Activated CD4-positive, alpha-beta T cell treated with anti-CD3 and anti-CD28 coated beads for 36 hours (primary cell): ENCODE results near the gene HJURP. TPM values are rescaled to one million over a fixed set of nuclear protein-coding genes. Genes with fewer than 3 reads are reported as not detected.

ENCODE experiments used
- ATAC-seq: fragments of 200-7000 bp; cut with Tn5 transposase; one replicate; pipeline ENCODE4 v1.10.0; 2021; ENCODE audit warnings: mild to moderate bottlenecking, moderate library complexity
- CTCF ChIA-PET: fragments of 350-600 bp; sonication (Branson Sonifier 250); formaldehyde crosslinking; loops from one replicate; lab custom pipeline; 2021; ENCODE audit warnings: antibody characterized with exemption; lab: Charles Lee
- POLR2A ChIA-PET: fragments of 350-600 bp; sonication (Branson Sonifier 250); formaldehyde crosslinking; loops from one replicate; lab custom pipeline; 2021; ENCODE audit warnings: antibody characterized with exemption, inconsistent platforms; lab: Charles Lee
- DNase-seq: peaks from one replicate; pipeline ENCODE4 v3.0.0-alpha.2; 2020
- H3K27ac Mint-ChIP-seq: one replicate; pipeline ENCODE4 v1.8.0; 2021; ENCODE audit warnings: mixed read lengths
- H3K27me3 Mint-ChIP-seq: one replicate; pipeline ENCODE4 v1.8.0; 2021; ENCODE audit warnings: mixed read lengths
- H3K36me3 Mint-ChIP-seq: one replicate; pipeline ENCODE4 v1.8.0; 2021; ENCODE audit warnings: low read depth, mixed read lengths
- H3K4me1 Mint-ChIP-seq: one replicate; pipeline ENCODE4 v1.8.0; 2021; ENCODE audit warnings: mixed read lengths
- H3K4me3 Mint-ChIP-seq: one replicate; pipeline ENCODE4 v1.8.0; 2021; ENCODE audit warnings: mild to moderate bottlenecking, moderate library complexity, mixed read lengths
- H3K9me3 Mint-ChIP-seq: one replicate; pipeline ENCODE4 v1.8.0; 2021; ENCODE audit warnings: low read depth, mixed read lengths
- intact Hi-C, 2 experiments: fragments of 100-400 bp; cut with DNase I in 1 of 2; cut with micrococcal nuclease in 1 of 2; formaldehyde crosslinking; loops; one replicate each; pipeline versions ENCODE4 v1.14.2 to v1.15.1; 2022 to 2024; cut with DNase I, micrococcal nuclease
- total RNA-seq, 2 experiments: library from RNA; stranded (reverse); gene quantifications; one replicate each; pipeline ENCODE4 v1.2.3, GENCODE V29; 2021

The HJURP gene
- total RNA-seq, 2 experiments from 2014 or later: 94.6 to 111 TPM

GRCh38 chr2:233830111-233830802 lies 24.1 kb downstream of the HJURP start:
- H3K4me3 Mint-ChIP-seq: no peak overlapping the region
- no peaks in the 10 kb centered on the region for H3K4me1 Mint-ChIP-seq
- CTCF ChIA-PET: no interaction called here
- H3K27ac Mint-ChIP-seq: no peak overlapping the region
- no peak for DNase-seq
- ATAC-seq: no peak
- no peaks in the 10 kb centered on the region for H3K9me3 Mint-ChIP-seq
- peaks cover 6% of the 10 kb centered on the region for H3K36me3 Mint-ChIP-seq
- H3K27me3 Mint-ChIP-seq: no peaks in the 10 kb centered on the region
- intact Hi-C loops: no loop called here
- POLR2A ChIA-PET: no interaction called here

- no peak overlapping the region for H3K27ac Mint-ChIP-seq
- DNase-seq (peak; percentile 0), ATAC-seq (no peak)
- POLR2A ChIA-PET: no interaction called here
- CTCF ChIA-PET: no interaction called here
- no peaks in the 10 kb centered on the region for H3K9me3 Mint-ChIP-seq
- no peak overlapping the region for H3K4me3 Mint-ChIP-seq
- no peaks in the 10 kb centered on the region for H3K4me1 Mint-ChIP-seq
- intact Hi-C loops: no loop called here
- peaks cover 1% of the 10 kb centered on the region for H3K36me3 Mint-ChIP-seq
- no peaks in the 10 kb centered on the region for H3K27me3 Mint-ChIP-seq
Measured at GRCh38 chr2:233829193-233830110, 24.9 kb downstream of the HJURP start.

GRCh38 chr2:233828546-233829192 lies 25.7 kb downstream of the HJURP start:
- H3K36me3 Mint-ChIP-seq: no peaks in the 10 kb centered on the region
- no peak overlapping the region for H3K27ac Mint-ChIP-seq
- H3K9me3 Mint-ChIP-seq: no peaks in the 10 kb centered on the region
- no peak overlapping the region for H3K4me3 Mint-ChIP-seq
- no peaks in the 10 kb centered on the region for H3K27me3 Mint-ChIP-seq
- no peak for DNase-seq
- intact Hi-C loops: no loop called here
- ATAC-seq: no peak
- ChIA-PET CTCF (interaction anchor here (0.7 kb wide), 1 partner anchor 66 kb away, joined by 3 read pairs; no protein-coding TSS in a partner anchor), POLR2A (no interaction called here)
- H3K4me1 Mint-ChIP-seq: no peaks in the 10 kb centered on the region

- H3K9me3 Mint-ChIP-seq: no peaks in the 10 kb centered on the region
- ChIA-PET POLR2A (interaction anchor here (0.7 kb wide), 1 partner anchor 503 kb away, joined by 3 read pairs; no protein-coding TSS in a partner anchor), CTCF (interaction anchor here (0.7 kb wide), 1 partner anchor 32 kb away, joined by 3 read pairs; no protein-coding TSS in a partner anchor)
- DNase-seq (no peak), ATAC-seq (no peak)
- no peaks in the 10 kb centered on the region for H3K36me3 Mint-ChIP-seq
- no peak overlapping the region for H3K27ac Mint-ChIP-seq
- H3K4me1 Mint-ChIP-seq: no peaks in the 10 kb centered on the region
- no peak overlapping the region for H3K4me3 Mint-ChIP-seq
- intact Hi-C loops: no loop called here
- no peaks in the 10 kb centered on the region for H3K27me3 Mint-ChIP-seq
Measured at GRCh38 chr2:233824373-233824772, 30.0 kb downstream of the HJURP start.

- ChIA-PET POLR2A (no interaction called here), CTCF (no interaction called here)
- no peak for ATAC-seq
- intact Hi-C loops: no loop called here
- no peaks in the 10 kb centered on the region for H3K9me3 Mint-ChIP-seq
- no peaks in the 10 kb centered on the region for H3K4me1 Mint-ChIP-seq
- H3K27me3 Mint-ChIP-seq: no peaks in the 10 kb centered on the region
- no peaks in the 10 kb centered on the region for H3K36me3 Mint-ChIP-seq
- no peak for DNase-seq
- no peak overlapping the region for H3K4me3 Mint-ChIP-seq
- H3K27ac Mint-ChIP-seq: no peak overlapping the region
Measured at GRCh38 chr2:233823731-233824121, 30.6 kb downstream of the HJURP start.

- CTCF ChIA-PET: interaction anchor here (0.5 kb wide), 1 partner anchor 15 kb away, joined by 3 read pairs; no protein-coding TSS in a partner anchor
- no peak overlapping the region for H3K27ac Mint-ChIP-seq
- H3K4me1 Mint-ChIP-seq: no peaks in the 10 kb centered on the region
- intact Hi-C loops: no loop called here
- no peaks in the 10 kb centered on the region for H3K9me3 Mint-ChIP-seq
- DNase-seq: no peak
- ATAC-seq: no peak
- no peak overlapping the region for H3K4me3 Mint-ChIP-seq
- H3K27me3 Mint-ChIP-seq: peaks cover under 1% of the 10 kb centered on the region
- POLR2A ChIA-PET: no interaction called here
- no peaks in the 10 kb centered on the region for H3K36me3 Mint-ChIP-seq
Measured at GRCh38 chr2:233822781-233823730, 31.3 kb downstream of the HJURP start.

GRCh38 chr2:233822101-233822771 lies 32.1 kb downstream of the HJURP start:
- Mint-ChIP-seq H3K9me3 (no peaks in the 10 kb centered on the region), H3K27me3 (peaks cover 1% of the 10 kb centered on the region), H3K4me3 (no peak overlapping the region), H3K36me3 (no peaks in the 10 kb centered on the region), H3K4me1 (no peaks in the 10 kb centered on the region), H3K27ac (no peak overlapping the region)
- ATAC-seq: no peak
- no peak for DNase-seq
- ChIA-PET CTCF (interaction anchor here (0.5 kb wide), 1 partner anchor 14 kb away, joined by 3 read pairs; no protein-coding TSS in a partner anchor), POLR2A (no interaction called here)
- intact Hi-C loops: no loop called here

GRCh38 chr2:233821709-233822100 lies 32.6 kb downstream of the HJURP start:
- H3K4me1 Mint-ChIP-seq: no peaks in the 10 kb centered on the region
- ChIA-PET POLR2A (no interaction called here), CTCF (no interaction called here)
- H3K4me3 Mint-ChIP-seq: no peak overlapping the region
- no peak overlapping the region for H3K27ac Mint-ChIP-seq
- intact Hi-C loops: no loop called here
- no peaks in the 10 kb centered on the region for H3K36me3 Mint-ChIP-seq
- DNase-seq (no peak), ATAC-seq (no peak)
- no peaks in the 10 kb centered on the region for H3K9me3 Mint-ChIP-seq
- H3K27me3 Mint-ChIP-seq: peaks cover 1% of the 10 kb centered on the region

- no peaks in the 10 kb centered on the region for H3K4me1 Mint-ChIP-seq
- no peaks in the 10 kb centered on the region for H3K36me3 Mint-ChIP-seq
- peaks cover 1% of the 10 kb centered on the region for H3K27me3 Mint-ChIP-seq
- ATAC-seq (no peak), DNase-seq (no peak)
- ChIA-PET CTCF (no interaction called here), POLR2A (no interaction called here)
- intact Hi-C loops: no loop called here
- no peaks in the 10 kb centered on the region for H3K9me3 Mint-ChIP-seq
- no peak overlapping the region for H3K4me3 Mint-ChIP-seq
- no peak overlapping the region for H3K27ac Mint-ChIP-seq
Measured at GRCh38 chr2:233821196-233821595, 33.1 kb downstream of the HJURP start.

- CTCF ChIA-PET: no interaction called here
Measured at GRCh38 chr2:233820774-233821105, 33.6 kb downstream of the HJURP start.

More at GRCh38 chr2:233820774-233821105, 33.6 kb downstream of the HJURP start:
- Mint-ChIP-seq H3K27me3 (peaks cover 1% of the 10 kb centered on the region), H3K4me1 (no peaks in the 10 kb centered on the region), H3K9me3 (no peaks in the 10 kb centered on the region), H3K36me3 (no peaks in the 10 kb centered on the region), H3K4me3 (no peak overlapping the region), H3K27ac (no peak overlapping the region)
- intact Hi-C loops: no loop called here
- DNase-seq (no peak), ATAC-seq (no peak)
- POLR2A ChIA-PET: no interaction called here
